GM04504 (cell line): Measurements from ENCODE around the gene TAS1R1.

Source experiments
- DNase-seq: peaks from one replicate; pipeline ENCODE4 v3.0.0-alpha.2; 2012; ENCODE audit warnings: low read depth

TAS1R1 gene

GRCh38 chr1:6574025-6574620 is 19.0 kb downstream of the TAS1R1 start:
- DNase-seq: no peak

GRCh38 chr1:6574818-6575217 is 19.7 kb downstream of the TAS1R1 start:
- DNase-seq: no peak

- DNase-seq: no peak
Observed at GRCh38 chr1:6577831-6578525, 22.9 kb downstream of the TAS1R1 start.

GRCh38 chr1:6578624-6579373 is 23.7 kb downstream of the TAS1R1 start:
- no peak for DNase-seq

- DNase-seq: peak; percentile 96
Observed at GRCh38 chr1:6579374-6580118, 24.4 kb downstream of the TAS1R1 start, which contains the start of gene ZBTB48. Gene ZBTB48, plus strand, starts transcription at chr1:6579994. Its CDS starts 616 bp downstream, at chr1:6580610.

GRCh38 chr1:6580119-6580592 is 25.0 kb downstream of the TAS1R1 start:
- no peak for DNase-seq

GRCh38 chr1:6580593-6581409 is 25.7 kb downstream of the TAS1R1 start:
- DNase-seq: no peak

GRCh38 chr1:6581561-6582305 is 26.6 kb downstream of the TAS1R1 start:
- no peak for DNase-seq

- DNase-seq: no peak
Observed at GRCh38 chr1:6582370-6582769, 27.3 kb downstream of the TAS1R1 start.

GRCh38 chr1:6584126-6585080 is 29.3 kb downstream of the TAS1R1 start:
- no peak for DNase-seq

- DNase-seq: no peak
Observed at GRCh38 chr1:6585081-6585722, 30.1 kb downstream of the TAS1R1 start.

- no peak for DNase-seq
Observed at GRCh38 chr1:6585841-6586240, 30.7 kb downstream of the TAS1R1 start.

GRCh38 chr1:6586404-6586816 is 31.3 kb downstream of the TAS1R1 start:
- DNase-seq: no peak

- no peak for DNase-seq
Observed at GRCh38 chr1:6587261-6588005, 32.3 kb downstream of the TAS1R1 start.

- no peak for DNase-seq
Observed at GRCh38 chr1:6588128-6588892, 33.2 kb downstream of the TAS1R1 start.

GRCh38 chr1:6588893-6589520 is 33.9 kb downstream of the TAS1R1 start:
- no peak for DNase-seq

GRCh38 chr1:6590046-6590445 is 34.9 kb downstream of the TAS1R1 start:
- no peak for DNase-seq
